HL-60 (cell line): ENCODE results near the gene HELT.
"Not testable (repeated sequence)": the region's sequence is repeated elsewhere in the genome, so short reads cannot be mapped to it uniquely, and the experiment has no call there.

ENCODE experiments used
- DNase-seq, 2 experiments: peaks; one replicate each; pipeline ENCODE4 v3.0.0-alpha.2; 2010 to 2020; ENCODE audit warnings: low read depth in 1 of 2, low spot score in 1 of 2
- H3K27ac ChIP-seq: fragments of 250-450 bp; sonication (Bioruptor Pico); replicated peaks from 2 replicates; pipeline ENCODE4 v1.5.1; 2020; ENCODE audit warnings: mild to moderate bottlenecking, moderate library complexity
- H3K27me3 ChIP-seq: fragments of 250-450 bp; sonication (Bioruptor Pico); 2 replicates; pipeline ENCODE4 v1.5.1; 2021; ENCODE audit warnings: mild to moderate bottlenecking, moderate library complexity; ENCODE audit not compliant: insufficient read depth, poor library complexity, severe bottlenecking
- H3K4me3 ChIP-seq: replicated peaks from 2 replicates; pipeline ENCODE4 v1.5.1; 2011; ENCODE audit warnings: mild to moderate bottlenecking, control low read depth, low read length; ENCODE audit not compliant: insufficient read depth
- CTCF ChIP-seq: IDR thresholded peaks from one replicate; pipeline ENCODE4 v1.5.1; 2011; ENCODE audit warnings: low read length, control low read depth, inconsistent platforms; ENCODE audit not compliant: insufficient read depth
- GABPA ChIP-seq: IDR thresholded peaks from 2 replicates; pipeline ENCODE4 v1.6.1; 2012; ENCODE audit warnings: low read depth
- POLR2AphosphoS5 ChIP-seq: IDR thresholded peaks from 2 replicates; pipeline ENCODE4 v1.6.1; 2012; ENCODE audit warnings: low read depth
- REST ChIP-seq: IDR thresholded peaks from 2 replicates; pipeline ENCODE4 v1.6.1; 2012; ENCODE audit warnings: low read depth; ENCODE audit not compliant: insufficient replicate concordance
- SPI1 ChIP-seq: IDR thresholded peaks from 2 replicates; pipeline ENCODE4 v1.6.1; 2012; ENCODE audit warnings: low read depth, mild to moderate bottlenecking, borderline replicate concordance

Gene HELT

GRCh38 chr4:184972991-184973390 is 45.3 kb upstream of the HELT start:
- Histone ChIP-seq H3K27ac (no peak overlapping the region), H3K27me3 (no peaks in the 10 kb centered on the region), H3K4me3 (no peak overlapping the region)
- TF ChIP-seq POLR2AphosphoS5, result no peak
- no peak for TF ChIP-seq SPI1
- TF ChIP-seq REST, result no peak
- TF ChIP-seq CTCF, result no peak
- TF ChIP-seq GABPA, result no peak
- DNase-seq, result no peak

GRCh38 chr4:184976348-184976747 is 41.9 kb upstream of the HELT start:
- not testable (repeated sequence) for H3K4me3 ChIP-seq, H3K27ac ChIP-seq, H3K27me3 ChIP-seq, DNase-seq

GRCh38 chr4:184977747-184978146 is 40.5 kb upstream of the HELT start:
- H3K27me3 ChIP-seq, result no peaks in the 10 kb centered on the region
- TF ChIP-seq SPI1, result no peak
- TF ChIP-seq POLR2AphosphoS5, result no peak
- TF ChIP-seq CTCF, result no peak
- no peak for TF ChIP-seq GABPA
- no peak for TF ChIP-seq REST
- H3K4me3 ChIP-seq, result no peak overlapping the region
- no peak for DNase-seq
- H3K27ac ChIP-seq, result no peak overlapping the region

- no peak overlapping the region for H3K27ac ChIP-seq
- H3K27me3 ChIP-seq, result no peaks in the 10 kb centered on the region
- no peak for TF ChIP-seq POLR2AphosphoS5
- DNase-seq, result no peak
- no peak overlapping the region for H3K4me3 ChIP-seq
Measured at GRCh38 chr4:184978211-184978610, 40.1 kb upstream of the HELT start.

GRCh38 chr4:184979461-184980124 is 38.7 kb upstream of the HELT start:
- H3K27ac ChIP-seq, result no peak overlapping the region
- TF ChIP-seq SPI1, result peak; percentile 30; the same call in 1 of the 2 replicates
- no peak for TF ChIP-seq CTCF
- no peak overlapping the region for H3K4me3 ChIP-seq
- no peaks in the 10 kb centered on the region for H3K27me3 ChIP-seq
- no peak for DNase-seq
